GM19193 (cell line): ENCODE measurements around the gene INPP4A.

Source experiments
- POLR2A ChIP-seq: IDR thresholded peaks from 4 replicates; pipeline ENCODE4 v1.6.1; 2011; ENCODE audit not compliant: insufficient read depth, insufficient read length; ENCODE audit errors: extremely low read depth

The INPP4A gene

GRCh38 chr2:98519156-98519555 lies 74.5 kb downstream of the INPP4A start:
- no peak for TF ChIP-seq POLR2A

GRCh38 chr2:98519851-98520250 lies 75.2 kb downstream of the INPP4A start:
- no peak for TF ChIP-seq POLR2A

GRCh38 chr2:98520806-98521205 lies 76.1 kb downstream of the INPP4A start:
- no peak for TF ChIP-seq POLR2A

- no peak for TF ChIP-seq POLR2A
These were observed 76.6 kb downstream of the INPP4A start for GRCh38 chr2:98521266-98521665.

GRCh38 chr2:98522854-98523253 lies 78.2 kb downstream of the INPP4A start:
- TF ChIP-seq POLR2A = no peak

GRCh38 chr2:98524168-98524567 lies 79.5 kb downstream of the INPP4A start:
- no peak for TF ChIP-seq POLR2A

GRCh38 chr2:98528349-98528748 lies 83.7 kb downstream of the INPP4A start:
- no peak for TF ChIP-seq POLR2A

- TF ChIP-seq POLR2A = no peak
These were observed 85.5 kb downstream of the INPP4A start for GRCh38 chr2:98530114-98530513.

GRCh38 chr2:98532756-98533155 lies 88.1 kb downstream of the INPP4A start:
- TF ChIP-seq POLR2A = no peak

- TF ChIP-seq POLR2A = no peak
These were observed 88.9 kb downstream of the INPP4A start for GRCh38 chr2:98533547-98533946.

GRCh38 chr2:98534761-98535160 lies 90.1 kb downstream of the INPP4A start:
- TF ChIP-seq POLR2A = no peak

GRCh38 chr2:98535971-98536677 lies 91.5 kb downstream of the INPP4A start:
- TF ChIP-seq POLR2A = no peak

- no peak for TF ChIP-seq POLR2A
These were observed 92.9 kb downstream of the INPP4A start for GRCh38 chr2:98537390-98538126.

- TF ChIP-seq POLR2A = no peak
These were observed 93.8 kb downstream of the INPP4A start for GRCh38 chr2:98538280-98539041.

- TF ChIP-seq POLR2A = no peak
These were observed 94.5 kb downstream of the INPP4A start for GRCh38 chr2:98539056-98539735.
